Renal cortex interstitium (tissue), 11 donors: ENCODE results near the gene IGF1R. TPM values are rescaled to one million over a fixed set of nuclear protein-coding genes. Genes with fewer than 3 reads are reported as not detected.

ENCODE experiments used
- DNase-seq, 11 donors: peaks; one replicate each; pipeline ENCODE4 v3.0.0-alpha.2; 2013; ENCODE audit warnings: low read depth in 9 of 11, low spot score in 4 of 11; ENCODE audit errors: extremely low read depth in 1 of 11
- polyA plus RNA-seq, 3 donors: library from polyadenylated mRNA; unstranded; fragments of 120-200 nt; gene quantifications; one replicate each; pipeline ENCODE4 v1.2.1, GENCODE V29; 2013; ENCODE audit not compliant: insufficient read length in 3 of 3

Gene IGF1R
- polyA plus RNA-seq, 3 donors: 44.8 to 64.2 (median 50.6) TPM

- no peak for DNase-seq
Measured at GRCh38 chr15:98690272-98690950, 42.1 kb downstream of the IGF1R start.

DNA sequence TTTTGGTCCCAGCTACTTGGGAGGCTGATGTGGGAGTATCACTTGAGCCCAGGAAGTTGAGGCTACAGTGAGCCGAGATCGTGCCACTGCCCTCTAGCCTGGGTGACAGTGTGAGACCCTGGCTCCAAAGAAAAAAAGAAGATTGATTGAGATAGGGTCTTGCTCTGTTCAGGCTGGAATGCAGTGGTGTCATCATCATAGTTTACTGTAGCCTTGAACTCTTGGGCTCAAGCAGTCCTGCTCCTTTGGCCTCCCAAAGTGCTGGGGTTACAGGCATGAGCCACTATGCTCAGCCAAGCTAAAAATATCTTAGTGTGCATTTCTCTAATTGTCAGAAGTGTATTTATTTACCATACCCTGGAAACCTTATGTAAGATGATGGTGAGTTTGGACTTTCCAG, 43.9 kb downstream of the IGF1R start:
- DNase-seq: no peak

DNA sequence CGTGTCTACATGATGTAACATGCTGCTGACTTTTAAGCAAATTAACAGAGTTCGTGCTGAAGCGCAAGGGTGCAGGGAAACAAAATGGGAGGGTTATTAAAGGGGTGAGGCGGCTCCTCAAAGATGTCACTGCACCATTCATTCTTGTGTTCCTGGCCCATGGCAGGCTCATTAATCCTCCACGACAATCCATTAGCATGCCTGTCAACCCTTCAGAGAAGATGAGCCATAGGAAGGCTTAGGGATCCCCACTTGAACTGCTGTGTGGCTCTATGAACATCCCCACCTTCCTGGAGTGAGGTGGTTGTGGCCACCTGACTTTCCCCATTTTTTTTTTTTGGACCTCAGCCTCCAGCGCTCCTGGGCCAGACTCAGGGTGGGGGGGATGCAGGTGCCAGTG, 45.8 kb downstream of the IGF1R start:
- no peak for DNase-seq

GRCh38 chr15:98698792-98699191, 50.5 kb downstream of the IGF1R start:
- no peak for DNase-seq

GRCh38 chr15:98699591-98700424, 51.5 kb downstream of the IGF1R start:
- no peak for DNase-seq

- DNase-seq: no peak
Measured at GRCh38 chr15:98700519-98700918, 52.2 kb downstream of the IGF1R start.

DNA sequence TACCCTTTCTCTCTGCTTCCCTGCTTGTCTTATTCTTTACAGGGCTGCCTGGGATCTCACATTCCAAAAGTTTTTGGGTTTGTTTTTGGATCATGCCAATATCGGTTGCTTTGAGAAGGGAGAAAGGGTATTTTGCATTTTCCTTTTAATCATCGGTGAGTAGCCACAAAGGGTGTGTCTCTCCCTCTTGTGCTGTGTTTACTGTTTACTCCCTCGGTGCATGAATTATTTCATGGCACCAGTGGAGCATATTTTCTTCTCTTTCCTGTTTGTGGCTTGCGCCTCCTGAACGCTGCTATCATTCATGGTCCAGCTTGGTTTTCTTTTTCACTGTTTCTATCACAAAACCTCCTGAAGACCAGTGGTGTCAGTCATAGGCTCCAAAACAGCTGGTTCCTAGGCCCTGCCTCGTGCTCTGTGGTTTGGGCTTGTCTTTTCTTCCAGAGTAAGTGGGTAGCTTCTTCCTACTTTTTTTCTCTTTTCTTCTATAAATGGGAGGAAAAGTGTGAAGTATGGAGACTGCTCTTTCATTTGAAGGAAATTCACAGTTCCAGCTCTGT, 54.9 kb downstream of the IGF1R start:
- DNase-seq: no peak

DNA sequence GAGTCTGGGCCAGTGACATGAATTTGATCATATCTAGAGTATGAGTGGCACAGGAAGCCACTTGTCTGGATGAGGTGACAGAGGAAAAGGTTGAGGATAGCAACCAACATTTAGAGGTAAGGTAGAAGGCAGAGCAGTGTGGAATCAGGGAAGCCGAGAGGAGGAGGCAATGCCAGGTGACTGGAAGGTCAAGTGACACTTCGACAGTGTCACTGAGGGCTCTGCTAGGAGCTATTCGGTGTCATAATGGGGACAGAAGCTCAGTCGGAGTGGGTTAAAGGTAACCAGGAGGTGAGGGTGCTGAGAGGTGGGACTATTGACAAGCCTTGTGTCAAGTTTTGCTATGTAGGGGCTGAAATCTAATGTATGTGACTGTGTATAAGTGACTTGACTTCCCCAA, 56.7 kb downstream of the IGF1R start:
- no peak for DNase-seq

GRCh38 chr15:98706387-98706786, 58.0 kb downstream of the IGF1R start:
- DNase-seq: no peak

DNA sequence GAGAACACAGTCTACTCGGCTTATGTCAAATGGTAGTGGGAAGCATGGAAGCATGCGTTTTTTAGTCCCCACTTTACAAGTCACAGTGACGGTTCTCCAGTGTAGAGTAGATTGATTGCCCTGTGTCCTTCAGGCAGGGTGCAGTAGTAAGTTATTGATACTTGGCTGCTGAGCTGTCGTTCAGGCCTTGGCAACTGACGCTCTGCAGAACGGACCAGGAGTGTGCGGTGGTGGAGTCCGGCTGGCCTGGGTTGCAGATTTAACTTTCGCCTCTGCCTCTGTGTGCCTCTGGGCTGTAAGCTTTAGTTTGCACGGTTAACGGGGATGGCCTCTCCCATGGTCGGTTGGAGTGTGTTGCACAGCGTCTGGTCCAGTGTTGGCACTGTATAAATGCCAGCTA, 58.6 kb downstream of the IGF1R start:
- no peak for DNase-seq

GRCh38 chr15:98708037-98708590, 59.8 kb downstream of the IGF1R start:
- no peak for DNase-seq

DNA sequence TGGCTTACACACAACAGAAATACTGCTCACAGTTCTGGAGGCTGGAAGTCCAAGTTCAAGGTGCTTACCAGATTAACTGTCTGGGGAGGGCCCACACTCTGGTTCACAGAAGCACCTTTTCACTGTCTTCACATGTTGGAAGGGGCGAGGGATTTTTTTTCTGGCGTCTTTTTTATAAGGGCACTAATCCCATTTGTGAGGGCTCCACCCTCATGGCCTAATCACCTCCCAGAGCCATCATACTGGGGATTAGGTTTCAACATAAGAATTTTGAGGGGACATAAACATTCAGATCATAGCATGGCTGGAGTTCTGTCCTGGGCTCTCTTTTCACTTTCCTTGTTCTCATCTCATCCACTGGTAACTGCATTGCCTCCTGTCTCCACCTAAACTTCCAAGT, 63.5 kb downstream of the IGF1R start:
- no peak for DNase-seq

GRCh38 chr15:98712845-98713584, 64.7 kb downstream of the IGF1R start:
- DNase-seq: no peak

DNA sequence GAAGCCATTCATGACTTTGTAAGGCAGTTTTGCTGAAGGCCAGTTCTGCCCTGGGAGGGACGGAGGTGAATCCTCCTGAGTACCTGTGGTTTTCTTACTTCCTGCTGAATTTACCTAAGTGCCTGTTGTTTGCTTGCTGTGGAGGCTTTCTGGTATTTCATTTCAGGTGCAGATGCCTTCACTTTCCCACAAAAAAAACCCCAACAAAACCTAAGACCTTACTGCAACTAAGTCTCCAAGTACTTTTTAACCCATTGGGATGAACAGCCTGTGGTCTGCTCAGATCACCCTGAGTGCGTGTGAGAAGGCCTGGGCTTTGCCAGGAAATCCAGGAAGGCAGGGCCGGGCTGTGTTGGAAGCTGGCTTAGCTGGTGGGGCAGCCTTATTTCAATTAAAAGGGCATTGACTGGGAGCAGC, 65.3 kb downstream of the IGF1R start:
- DNase-seq: no peak

DNA sequence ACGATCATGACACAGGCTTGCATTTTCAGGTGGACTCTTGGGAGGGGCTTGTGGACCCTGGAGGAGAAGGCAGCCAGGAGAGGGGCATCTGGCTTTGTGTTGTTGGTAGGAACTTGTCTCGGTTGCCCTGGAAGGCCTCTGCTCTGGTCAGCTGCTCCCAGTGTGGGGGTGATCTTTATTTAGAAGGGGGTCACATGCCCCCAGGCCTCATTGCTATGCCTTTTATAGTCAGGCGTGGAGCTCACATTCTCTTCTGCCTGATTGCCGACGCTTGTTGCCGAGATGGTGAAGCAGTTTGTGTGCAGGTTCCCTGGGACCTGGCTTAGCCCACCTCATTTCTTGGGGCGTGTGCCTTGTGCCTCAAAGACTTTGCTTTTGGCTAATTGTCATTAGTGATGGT, 66.6 kb downstream of the IGF1R start:
- no peak for DNase-seq

DNA sequence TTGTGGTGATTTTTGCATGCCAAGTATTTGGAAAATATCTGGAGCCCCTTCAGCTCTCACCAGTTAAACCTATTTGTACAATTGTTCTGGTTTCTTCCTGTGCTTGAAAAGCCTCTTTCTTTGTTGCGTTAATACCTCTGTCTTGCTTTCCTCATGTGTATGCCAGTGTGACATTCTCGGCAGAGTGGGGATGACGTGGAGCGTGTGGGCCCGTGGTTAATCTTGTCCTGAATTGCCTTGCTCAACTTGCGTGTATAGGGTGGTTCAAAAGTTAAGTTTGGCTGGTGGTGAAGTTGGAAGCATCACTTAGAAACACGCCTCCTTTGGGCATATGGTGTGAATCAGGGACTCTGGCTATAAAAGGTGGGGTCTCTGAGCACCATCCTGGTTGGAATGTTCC, 67.1 kb downstream of the IGF1R start:
- DNase-seq: no peak

- no peak for DNase-seq
Measured at GRCh38 chr15:98715890-98716443, 67.6 kb downstream of the IGF1R start.

DNA sequence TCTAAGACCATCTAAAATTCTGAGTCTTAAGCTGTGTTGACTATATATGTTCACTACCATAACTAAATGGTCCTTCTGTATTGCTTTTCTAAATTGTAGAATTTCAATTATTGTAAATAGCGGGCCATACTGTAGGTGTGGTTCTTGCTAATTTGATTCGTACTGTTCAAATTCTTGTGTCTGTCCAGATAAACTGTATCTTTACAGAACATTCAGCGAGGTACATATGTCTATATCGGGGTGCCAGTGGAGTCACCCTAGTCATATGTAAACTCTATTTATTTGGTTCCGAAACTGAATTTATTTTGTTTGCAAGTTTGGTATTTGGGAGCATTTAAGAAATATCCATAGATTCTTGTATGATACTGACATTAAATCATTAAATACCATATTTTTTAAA, 69.0 kb downstream of the IGF1R start:
- no peak for DNase-seq

DNA sequence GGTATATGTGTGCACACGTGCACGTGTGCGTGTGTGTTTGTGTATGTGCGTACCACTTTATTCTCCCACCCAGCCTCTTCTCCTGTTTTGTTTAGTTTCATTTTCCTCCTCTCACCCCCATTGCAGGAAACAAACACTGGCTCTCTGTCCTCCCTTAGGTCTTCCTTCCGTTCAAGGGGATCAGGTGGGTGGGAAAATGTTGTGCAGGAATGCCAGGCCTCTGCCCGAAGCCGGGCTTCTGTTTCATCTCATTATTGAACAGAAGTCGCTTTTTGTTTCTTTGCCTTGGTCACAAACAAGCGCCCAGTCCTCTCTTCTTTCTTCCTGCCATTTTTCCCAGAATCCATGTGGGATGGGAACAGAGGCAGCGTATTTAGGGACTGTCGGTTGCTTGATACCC, 69.6 kb downstream of the IGF1R start:
- DNase-seq: no peak
